GF-D8 (cell line): ENCODE results near the gene ADIPOR1.
A peak's percentile ranks its signal among the peaks of the same experiment; 100 is the strongest.
"Not testable (repeated sequence)": the region's sequence is repeated elsewhere in the genome, so short reads cannot be mapped to it uniquely, and the experiment has no call there.

Experiments
- DNase-seq: peaks from one replicate; lab custom pipeline; 2025; lab: John Stamatoyannopoulos, UW

The ADIPOR1 gene

GRCh38 chr1:202957733-202958543 is at the start of gene ADIPOR1:
Gene ADIPOR1, minus strand, starts transcription at chr1:202958312. Its CDS starts 7,242 bp downstream, at chr1:202951070.
- peak; percentile 7 for DNase-seq

GRCh38 chr1:203006948-203007871 is 49.1 kb upstream of the ADIPOR1 start, which contains the start of gene TMEM183A:
Gene TMEM183A, plus strand, starts transcription at chr1:203007374. Its CDS starts 92 bp downstream, at chr1:203007466.
- DNase-seq: peak; percentile 84

- DNase-seq: not testable (repeated sequence)
Observed at GRCh38 chr1:203005395-203006142, 47.5 kb upstream of the ADIPOR1 start.

- DNase-seq: no peak
Observed at GRCh38 chr1:203002951-203003350, 44.8 kb upstream of the ADIPOR1 start.

- no peak for DNase-seq
Observed at GRCh38 chr1:203001986-203002385, 43.9 kb upstream of the ADIPOR1 start.

GRCh38 chr1:203000217-203000944 is 42.3 kb upstream of the ADIPOR1 start:
- DNase-seq: no peak

GRCh38 chr1:202998836-202999750 is 41.0 kb upstream of the ADIPOR1 start:
- DNase-seq: no peak

GRCh38 chr1:202994756-202995155 is 36.6 kb upstream of the ADIPOR1 start:
- no peak for DNase-seq

GRCh38 chr1:202991112-202991511 is 33.0 kb upstream of the ADIPOR1 start:
- DNase-seq: no peak

GRCh38 chr1:202989879-202990278 is 31.8 kb upstream of the ADIPOR1 start:
- no peak for DNase-seq

- no peak for DNase-seq
Observed at GRCh38 chr1:202987922-202988583, 29.9 kb upstream of the ADIPOR1 start.

- no peak for DNase-seq
Observed at GRCh38 chr1:202987255-202987654, 29.1 kb upstream of the ADIPOR1 start.

GRCh38 chr1:202986120-202986519 is 28.0 kb upstream of the ADIPOR1 start:
- not testable (repeated sequence) for DNase-seq

- no peak for DNase-seq
Observed at GRCh38 chr1:202982715-202983430, 24.8 kb upstream of the ADIPOR1 start.

GRCh38 chr1:202981939-202982338 is 23.8 kb upstream of the ADIPOR1 start:
- DNase-seq: no peak

- DNase-seq: no peak
Observed at GRCh38 chr1:202979459-202979858, 21.3 kb upstream of the ADIPOR1 start.

GRCh38 chr1:202976633-202977032 is 18.5 kb upstream of the ADIPOR1 start:
- DNase-seq: no peak

GRCh38 chr1:202974856-202975255 is 16.7 kb upstream of the ADIPOR1 start:
- DNase-seq: no peak

- no peak for DNase-seq
Observed at GRCh38 chr1:202972046-202972445, 13.9 kb upstream of the ADIPOR1 start.
